ENCODE results near the gene GREB1L.

DNA sequence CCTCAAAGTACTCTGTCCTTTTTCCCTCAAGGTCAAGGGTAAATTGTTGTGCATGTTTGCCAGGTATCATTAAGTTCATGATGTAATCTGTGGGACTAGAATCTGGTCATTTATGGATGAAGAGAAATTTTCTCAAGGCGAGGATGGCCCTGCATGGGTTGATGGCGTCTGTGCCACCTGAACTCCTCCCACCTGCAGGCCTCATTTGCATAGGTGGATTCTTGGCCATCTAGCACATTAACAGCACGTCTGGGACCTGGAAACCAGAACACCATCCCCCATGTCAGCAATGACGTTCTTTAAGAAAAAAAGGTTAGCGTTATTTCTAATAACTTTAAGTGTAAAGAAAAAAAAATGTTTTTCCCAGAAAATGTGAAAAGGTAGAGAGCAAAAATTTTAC is 212.7 kb downstream of the GREB1L start:
- TF ChIP-seq, protein P1, sequence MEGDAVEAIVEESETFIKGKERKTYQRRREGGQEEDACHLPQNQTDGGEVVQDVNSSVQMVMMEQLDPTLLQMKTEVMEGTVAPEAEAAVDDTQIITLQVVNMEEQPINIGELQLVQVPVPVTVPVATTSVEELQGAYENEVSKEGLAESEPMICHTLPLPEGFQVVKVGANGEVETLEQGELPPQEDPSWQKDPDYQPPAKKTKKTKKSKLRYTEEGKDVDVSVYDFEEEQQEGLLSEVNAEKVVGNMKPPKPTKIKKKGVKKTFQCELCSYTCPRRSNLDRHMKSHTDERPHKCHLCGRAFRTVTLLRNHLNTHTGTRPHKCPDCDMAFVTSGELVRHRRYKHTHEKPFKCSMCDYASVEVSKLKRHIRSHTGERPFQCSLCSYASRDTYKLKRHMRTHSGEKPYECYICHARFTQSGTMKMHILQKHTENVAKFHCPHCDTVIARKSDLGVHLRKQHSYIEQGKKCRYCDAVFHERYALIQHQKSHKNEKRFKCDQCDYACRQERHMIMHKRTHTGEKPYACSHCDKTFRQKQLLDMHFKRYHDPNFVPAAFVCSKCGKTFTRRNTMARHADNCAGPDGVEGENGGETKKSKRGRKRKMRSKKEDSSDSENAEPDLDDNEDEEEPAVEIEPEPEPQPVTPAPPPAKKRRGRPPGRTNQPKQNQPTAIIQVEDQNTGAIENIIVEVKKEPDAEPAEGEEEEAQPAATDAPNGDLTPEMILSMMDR (IDR thresholded peaks at IDR 0.05) = no peak
- TF ChIP-seq POLR2A (IDR thresholded peaks at IDR 0.05) = no peak

Measured in right lobe of liver (tissue), 4 donors.